HUES48 (cell line): Measurements from ENCODE around the gene TENT4B.

Experiments
- H3K27ac ChIP-seq: one replicate; pipeline ENCODE4 v1.7.0; 2013; ENCODE audit warnings: low read depth, low read length, inconsistent platforms
- H3K27me3 ChIP-seq: 2 replicates; pipeline ENCODE4 v1.6.1; 2013; ENCODE audit warnings: mild to moderate bottlenecking, low read length; ENCODE audit not compliant: control insufficient read depth, insufficient read depth
- H3K36me3 ChIP-seq: 2 replicates; pipeline ENCODE4 v1.6.1; 2013; ENCODE audit warnings: low read length; ENCODE audit not compliant: control insufficient read depth, insufficient read depth
- H3K4me1 ChIP-seq: 2 replicates; pipeline ENCODE4 v1.6.1; 2013; ENCODE audit warnings: mild to moderate bottlenecking, low read length; ENCODE audit not compliant: control insufficient read depth, insufficient read depth
- H3K4me3 ChIP-seq: 2 replicates; pipeline ENCODE4 v1.5.1; 2013; ENCODE audit warnings: mild to moderate bottlenecking, low read depth, low read length
- H3K9ac ChIP-seq: 2 replicates; pipeline ENCODE4 v1.6.1; 2013; ENCODE audit warnings: mild to moderate bottlenecking, low read depth, low read length, moderate library complexity
- H3K9me3 ChIP-seq: 2 replicates; pipeline ENCODE4 v1.6.1; 2013; ENCODE audit warnings: low read length; ENCODE audit not compliant: control insufficient read depth, insufficient read depth

The TENT4B gene

DNA sequence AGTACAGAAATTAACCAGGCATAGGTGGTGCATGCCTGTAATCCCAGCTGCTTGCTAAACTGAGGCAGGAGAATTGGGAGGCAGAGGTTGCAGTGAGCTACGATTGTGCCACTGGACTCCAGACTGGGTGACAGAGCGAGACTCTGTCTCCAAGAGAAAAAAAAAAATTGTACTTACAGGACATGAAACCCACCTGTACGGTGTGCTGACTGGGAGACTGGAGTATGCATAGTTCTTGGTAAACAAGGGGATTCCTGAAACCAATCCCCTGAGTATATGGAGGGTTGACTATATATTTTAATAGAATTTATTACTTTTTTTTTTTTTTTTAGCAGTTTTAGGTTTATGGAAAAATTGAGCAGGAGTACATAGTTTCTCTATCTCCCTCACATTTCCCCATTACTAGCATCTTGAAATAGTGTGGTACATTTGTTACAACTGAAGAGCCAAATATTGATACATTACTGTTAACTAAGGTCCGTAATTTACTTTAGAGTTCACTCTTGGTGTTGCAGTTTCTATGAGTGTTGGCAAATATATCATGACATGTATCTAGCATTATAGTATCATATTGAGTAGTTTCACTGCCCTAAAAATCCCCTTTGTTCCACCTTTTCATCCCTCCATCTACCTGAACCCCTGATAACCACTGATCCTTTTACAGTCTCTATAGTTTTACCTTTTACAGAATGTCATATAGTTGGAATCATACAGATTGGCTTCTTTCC is 19.3 kb downstream of the TENT4B start:
- Histone ChIP-seq H3K4me3 (no peak overlapping the region), H3K36me3 (no peaks in the 10 kb centered on the region), H3K27ac (no peak overlapping the region), H3K4me1 (no peaks in the 10 kb centered on the region), H3K27me3 (no peaks in the 10 kb centered on the region), H3K9me3 (no peaks in the 10 kb centered on the region; the same call in 1 of the 2 replicates), H3K9ac (no peak overlapping the region)

GRCh38 chr16:50173316-50173715 is 20.2 kb downstream of the TENT4B start:
- Histone ChIP-seq H3K36me3 (no peaks in the 10 kb centered on the region), H3K4me3 (no peak overlapping the region), H3K9ac (no peak overlapping the region), H3K27me3 (no peaks in the 10 kb centered on the region), H3K4me1 (no peaks in the 10 kb centered on the region), H3K9me3 (no peaks in the 10 kb centered on the region; the same call in 1 of the 2 replicates), H3K27ac (no peak overlapping the region)

GRCh38 chr16:50178491-50178941 is 25.4 kb downstream of the TENT4B start:
- Histone ChIP-seq H3K4me3 (no peak overlapping the region), H3K4me1 (no peaks in the 10 kb centered on the region), H3K9ac (no peak overlapping the region), H3K27me3 (no peaks in the 10 kb centered on the region), H3K9me3 (no peaks in the 10 kb centered on the region; the same call in 1 of the 2 replicates), H3K27ac (no peak overlapping the region), H3K36me3 (no peaks in the 10 kb centered on the region)

DNA sequence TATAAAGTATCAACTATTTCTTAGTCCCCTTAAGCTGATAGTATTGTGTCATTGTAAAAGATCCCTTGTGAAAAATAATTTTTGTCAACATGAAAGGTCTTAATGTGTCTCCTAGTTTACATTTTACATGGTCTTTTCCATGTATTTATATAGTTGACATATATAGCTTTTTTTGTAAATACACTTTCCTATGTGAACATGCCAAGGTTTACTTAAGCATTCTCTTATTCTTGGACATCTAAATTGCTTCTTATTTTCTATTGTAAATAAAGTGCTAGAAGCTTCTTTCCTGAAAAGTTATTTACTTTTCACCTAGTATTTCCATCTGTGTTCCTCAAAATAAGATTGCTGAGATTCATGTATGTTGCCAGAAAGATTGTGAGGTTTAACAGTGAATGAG is 29.3 kb downstream of the TENT4B start:
- H3K27ac ChIP-seq, result no peak overlapping the region
- no peaks in the 10 kb centered on the region for H3K9me3 ChIP-seq
- no peak overlapping the region for H3K4me3 ChIP-seq
- no peaks in the 10 kb centered on the region for H3K36me3 ChIP-seq
- H3K27me3 ChIP-seq, result no peaks in the 10 kb centered on the region
- H3K9ac ChIP-seq, result no peak overlapping the region
- peaks cover 3% of the 10 kb centered on the region; the same call in 1 of the 2 replicates for H3K4me1 ChIP-seq

DNA sequence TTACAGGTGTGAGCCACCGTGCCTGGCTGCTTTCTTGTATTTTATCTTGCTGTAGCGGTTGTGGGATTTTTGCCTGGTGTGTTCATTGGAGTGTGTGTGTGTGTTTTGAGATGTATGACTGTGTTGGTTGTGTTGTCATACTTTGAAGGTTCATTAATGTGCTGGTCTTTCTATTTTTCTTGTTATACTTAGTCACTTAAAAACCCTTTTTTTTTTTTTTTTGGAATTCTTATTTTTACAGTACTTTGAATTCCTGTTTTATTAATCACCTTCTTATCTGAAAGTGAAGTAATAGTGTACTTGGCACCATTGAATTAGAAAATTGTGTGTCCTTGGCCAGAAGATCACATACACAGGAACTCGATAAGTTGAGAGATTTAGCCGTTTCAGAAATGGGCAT is 30.2 kb downstream of the TENT4B start:
- no peak overlapping the region for H3K4me3 ChIP-seq
- H3K9me3 ChIP-seq, result no peaks in the 10 kb centered on the region
- H3K36me3 ChIP-seq, result no peaks in the 10 kb centered on the region
- H3K27me3 ChIP-seq, result no peaks in the 10 kb centered on the region
- H3K9ac ChIP-seq, result no peak overlapping the region
- H3K4me1 ChIP-seq, result peaks cover 3% of the 10 kb centered on the region; the same call in 1 of the 2 replicates
- no peak overlapping the region for H3K27ac ChIP-seq

DNA sequence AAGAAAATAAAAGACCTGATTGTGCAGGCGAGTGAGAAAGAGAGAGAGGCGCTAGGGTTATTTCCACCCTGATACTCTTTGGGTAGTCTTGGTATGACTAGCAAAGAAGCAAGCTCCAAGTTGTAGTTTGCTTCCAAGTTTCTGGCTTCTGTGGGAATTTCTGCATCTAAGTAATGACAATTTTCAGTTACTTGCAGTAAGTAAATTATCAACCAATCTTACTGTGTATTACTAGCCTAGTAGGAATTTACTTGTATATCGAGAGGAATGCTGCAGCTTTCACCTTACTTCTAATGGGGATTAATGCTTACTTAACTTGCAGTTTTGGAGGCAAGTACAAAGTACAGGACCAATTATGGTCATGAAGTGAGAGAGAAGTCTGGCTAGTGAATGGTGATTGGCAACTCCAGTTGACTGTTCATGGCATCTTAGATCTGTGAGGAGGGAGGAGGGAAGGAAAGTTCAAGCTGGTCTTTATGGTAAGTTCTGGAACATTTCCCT is 31.9 kb downstream of the TENT4B start:
- Histone ChIP-seq H3K27me3 (no peaks in the 10 kb centered on the region), H3K27ac (no peak overlapping the region), H3K9me3 (no peaks in the 10 kb centered on the region), H3K36me3 (no peaks in the 10 kb centered on the region), H3K4me3 (no peak overlapping the region), H3K4me1 (peaks cover 3% of the 10 kb centered on the region; the same call in 1 of the 2 replicates), H3K9ac (no peak overlapping the region)

- H3K9me3 ChIP-seq, result no peaks in the 10 kb centered on the region
- peaks cover 3% of the 10 kb centered on the region; the same call in 1 of the 2 replicates for H3K4me1 ChIP-seq
- H3K27ac ChIP-seq, result no peak overlapping the region
- no peaks in the 10 kb centered on the region for H3K27me3 ChIP-seq
- H3K4me3 ChIP-seq, result no peak overlapping the region
- no peaks in the 10 kb centered on the region for H3K36me3 ChIP-seq
- no peak overlapping the region for H3K9ac ChIP-seq
These were observed 35.6 kb downstream of the TENT4B start for GRCh38 chr16:50188619-50189136.

- no peaks in the 10 kb centered on the region for H3K9me3 ChIP-seq
- H3K36me3 ChIP-seq, result no peaks in the 10 kb centered on the region
- no peak overlapping the region for H3K4me3 ChIP-seq
- H3K27me3 ChIP-seq, result no peaks in the 10 kb centered on the region
- H3K27ac ChIP-seq, result no peak overlapping the region
- H3K9ac ChIP-seq, result no peak overlapping the region
- H3K4me1 ChIP-seq, result no peaks in the 10 kb centered on the region; the same call in 1 of the 2 replicates
These were observed 37.2 kb downstream of the TENT4B start for GRCh38 chr16:50190292-50190691.

- Histone ChIP-seq H3K4me1 (no peaks in the 10 kb centered on the region), H3K36me3 (no peaks in the 10 kb centered on the region), H3K4me3 (no peak overlapping the region), H3K9me3 (no peaks in the 10 kb centered on the region), H3K27me3 (no peaks in the 10 kb centered on the region), H3K27ac (no peak overlapping the region), H3K9ac (no peak overlapping the region)
These were observed 39.4 kb downstream of the TENT4B start for GRCh38 chr16:50192386-50193050.

GRCh38 chr16:50193594-50193993 is 40.5 kb downstream of the TENT4B start:
- no peak overlapping the region for H3K4me3 ChIP-seq
- H3K9ac ChIP-seq, result no peak overlapping the region
- no peaks in the 10 kb centered on the region for H3K27me3 ChIP-seq
- no peaks in the 10 kb centered on the region for H3K36me3 ChIP-seq
- H3K27ac ChIP-seq, result no peak overlapping the region
- no peaks in the 10 kb centered on the region for H3K9me3 ChIP-seq
- H3K4me1 ChIP-seq, result no peaks in the 10 kb centered on the region

DNA sequence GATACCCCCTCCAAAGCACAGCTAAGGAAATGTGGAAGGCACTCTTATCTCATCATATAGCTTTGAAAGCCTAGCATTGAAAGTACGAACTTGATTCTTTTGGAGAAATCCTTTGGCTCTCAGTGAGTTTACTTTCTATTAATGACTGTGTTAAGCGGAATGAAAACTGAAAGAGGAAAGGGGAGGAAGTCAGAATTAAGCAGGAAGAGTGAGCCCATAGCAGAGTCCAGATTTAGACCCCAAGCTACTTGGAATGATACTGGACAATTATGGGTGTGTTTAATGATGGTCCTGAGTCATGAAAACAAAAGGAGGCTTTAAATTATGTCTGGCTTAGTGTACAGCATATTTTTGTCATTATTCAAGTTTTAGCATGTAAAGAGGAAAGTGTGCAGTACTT is 42.2 kb downstream of the TENT4B start:
- no peak overlapping the region for H3K27ac ChIP-seq
- no peaks in the 10 kb centered on the region for H3K9me3 ChIP-seq
- H3K9ac ChIP-seq, result no peak overlapping the region
- H3K4me3 ChIP-seq, result no peak overlapping the region
- no peaks in the 10 kb centered on the region for H3K27me3 ChIP-seq
- no peaks in the 10 kb centered on the region for H3K36me3 ChIP-seq
- H3K4me1 ChIP-seq, result no peaks in the 10 kb centered on the region
